C4-2B (cell line): Measurements from ENCODE around the gene GRIN2B.

Experiments
- ZFX ChIP-seq: fragments of 450-650 bp; IDR thresholded peaks from 2 replicates; pipeline ENCODE4 v1.6.1; 2017
- TF ChIP-seq, protein P1 (sequence below): fragments of 450-650 bp; conservative IDR thresholded peaks from 2 replicates; pipeline ENCODE4 v1.5.1; 2017; ENCODE audit warnings: mild to moderate bottlenecking

DNA sequence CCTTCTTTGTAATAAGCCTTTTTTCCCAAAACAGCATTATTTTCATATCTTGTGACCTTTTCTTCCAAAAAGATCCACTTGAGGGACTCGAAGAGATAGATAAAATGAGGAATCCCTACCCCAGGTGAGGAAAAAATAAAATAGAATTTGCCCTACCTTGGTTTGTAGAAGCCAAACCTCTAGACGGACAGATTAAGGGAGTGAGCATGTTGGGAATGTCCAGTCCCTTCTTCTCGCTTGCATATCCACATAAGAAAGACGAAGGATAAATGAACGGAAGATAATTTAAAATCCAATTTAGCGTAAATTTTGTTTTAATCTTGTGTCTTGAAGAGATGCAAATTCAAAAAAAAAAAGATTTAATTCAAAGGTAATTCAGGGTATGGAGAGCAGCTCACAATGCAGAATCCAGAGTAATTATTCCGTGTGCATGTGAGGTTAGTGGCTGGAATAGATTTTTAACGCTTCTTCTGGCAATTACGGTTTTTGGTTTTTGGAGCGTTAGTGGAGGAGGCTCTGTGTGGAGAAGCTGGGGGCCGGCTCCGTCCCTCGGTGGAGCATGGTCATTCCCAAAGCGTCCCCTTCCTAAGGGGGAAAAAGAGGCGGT is 1.5 kb downstream of the GRIN2B start:
- TF ChIP-seq, protein P1, sequence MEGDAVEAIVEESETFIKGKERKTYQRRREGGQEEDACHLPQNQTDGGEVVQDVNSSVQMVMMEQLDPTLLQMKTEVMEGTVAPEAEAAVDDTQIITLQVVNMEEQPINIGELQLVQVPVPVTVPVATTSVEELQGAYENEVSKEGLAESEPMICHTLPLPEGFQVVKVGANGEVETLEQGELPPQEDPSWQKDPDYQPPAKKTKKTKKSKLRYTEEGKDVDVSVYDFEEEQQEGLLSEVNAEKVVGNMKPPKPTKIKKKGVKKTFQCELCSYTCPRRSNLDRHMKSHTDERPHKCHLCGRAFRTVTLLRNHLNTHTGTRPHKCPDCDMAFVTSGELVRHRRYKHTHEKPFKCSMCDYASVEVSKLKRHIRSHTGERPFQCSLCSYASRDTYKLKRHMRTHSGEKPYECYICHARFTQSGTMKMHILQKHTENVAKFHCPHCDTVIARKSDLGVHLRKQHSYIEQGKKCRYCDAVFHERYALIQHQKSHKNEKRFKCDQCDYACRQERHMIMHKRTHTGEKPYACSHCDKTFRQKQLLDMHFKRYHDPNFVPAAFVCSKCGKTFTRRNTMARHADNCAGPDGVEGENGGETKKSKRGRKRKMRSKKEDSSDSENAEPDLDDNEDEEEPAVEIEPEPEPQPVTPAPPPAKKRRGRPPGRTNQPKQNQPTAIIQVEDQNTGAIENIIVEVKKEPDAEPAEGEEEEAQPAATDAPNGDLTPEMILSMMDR: no peak
- no peak for TF ChIP-seq ZFX
